GM10847 (cell line): ENCODE results near the gene DYRK3.

Source experiments
- POLR2A ChIP-seq: IDR thresholded peaks from 2 replicates; pipeline ENCODE4 v1.6.1; 2011; ENCODE audit not compliant: insufficient read length; ENCODE audit errors: extremely low read depth

The DYRK3 gene

GRCh38 chr1:206608108-206608698 is 27.1 kb upstream of the DYRK3 start:
- no peak for TF ChIP-seq POLR2A

DNA sequence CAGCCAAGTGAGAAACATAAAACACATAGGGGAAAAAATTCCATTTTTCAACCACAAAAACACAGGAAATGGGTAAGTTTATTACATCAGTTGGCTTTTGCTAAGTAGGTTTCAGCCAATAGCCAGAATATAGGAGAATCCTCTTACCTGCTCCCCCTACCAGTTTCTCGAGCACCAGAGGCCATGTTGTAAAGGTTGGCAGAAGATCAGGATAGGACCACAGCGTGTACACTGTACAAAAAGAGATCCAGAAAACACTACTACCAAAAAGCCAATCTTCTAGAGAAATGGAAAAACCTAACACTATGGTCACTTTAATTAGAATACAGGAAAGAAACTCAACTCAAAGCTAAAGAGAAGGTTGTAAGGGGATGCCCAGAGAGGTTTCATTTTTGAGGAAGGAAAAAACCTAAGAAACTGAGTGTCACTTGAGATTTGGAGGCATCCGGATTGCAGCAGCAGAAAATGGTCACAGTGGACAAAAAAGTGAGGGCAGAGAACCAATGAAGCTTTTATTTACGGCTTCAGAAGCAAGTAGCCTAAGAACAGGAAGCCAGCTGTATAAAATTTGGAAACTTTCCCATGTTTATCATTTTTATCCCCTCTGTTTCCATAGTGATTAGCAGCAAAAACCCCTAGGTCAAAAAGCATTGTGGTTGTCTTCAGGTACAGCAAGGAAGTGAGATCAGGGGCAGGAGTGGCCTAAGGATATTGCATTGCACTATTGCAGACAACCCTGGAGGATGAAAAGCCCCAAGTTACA is 25.9 kb upstream of the DYRK3 start:
- no peak for TF ChIP-seq POLR2A

- TF ChIP-seq POLR2A, result peak; percentile 92
Measured at GRCh38 chr1:206612129-206612876, 23.0 kb upstream of the DYRK3 start, which contains the start of gene EIF2D. TSS of gene EIF2D (minus strand) at chr1:206612465. CDS start at chr1:206612342, 123 bp downstream.

DNA sequence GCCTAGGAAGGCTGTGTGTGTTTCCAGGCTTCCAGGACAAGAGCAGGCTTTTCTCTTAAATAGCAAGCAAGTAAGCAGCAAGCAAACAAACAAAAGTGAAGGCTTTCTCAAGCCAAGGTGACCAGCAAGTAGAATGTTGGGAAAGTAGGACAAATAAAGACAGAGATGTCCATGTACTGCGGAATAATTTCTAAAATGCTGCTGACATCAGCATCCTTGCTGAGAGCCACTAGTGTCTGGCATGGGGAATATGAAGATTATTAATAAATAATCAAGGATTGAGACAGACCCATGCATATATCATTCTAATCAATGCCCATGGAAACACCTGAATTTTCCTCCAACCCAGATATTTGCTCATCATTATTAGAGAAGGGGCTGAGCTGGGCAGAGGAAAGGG is 6.4 kb upstream of the DYRK3 start:
- TF ChIP-seq POLR2A, result no peak

DNA sequence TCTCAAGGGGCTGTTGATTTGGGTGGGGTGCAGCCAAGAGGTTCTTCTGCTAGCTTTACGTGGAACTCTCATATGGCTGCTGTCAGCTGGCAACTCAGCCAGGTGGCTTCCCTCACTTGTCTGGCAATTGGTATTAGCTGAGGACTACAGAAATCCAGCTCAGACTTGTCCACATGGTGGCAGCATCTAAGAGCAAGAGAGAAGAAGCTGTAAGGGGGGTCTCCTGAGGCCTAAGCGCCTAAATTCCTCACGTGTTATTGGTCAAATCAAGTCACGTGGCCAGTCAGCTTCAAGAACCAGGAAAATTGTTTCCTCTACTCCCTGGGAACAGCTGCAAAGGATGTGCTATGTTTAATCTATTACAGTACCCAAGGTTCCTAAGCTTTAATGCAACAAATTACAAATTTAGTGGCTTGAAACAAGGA is 4.2 kb upstream of the DYRK3 start:
- no peak for TF ChIP-seq POLR2A

DNA sequence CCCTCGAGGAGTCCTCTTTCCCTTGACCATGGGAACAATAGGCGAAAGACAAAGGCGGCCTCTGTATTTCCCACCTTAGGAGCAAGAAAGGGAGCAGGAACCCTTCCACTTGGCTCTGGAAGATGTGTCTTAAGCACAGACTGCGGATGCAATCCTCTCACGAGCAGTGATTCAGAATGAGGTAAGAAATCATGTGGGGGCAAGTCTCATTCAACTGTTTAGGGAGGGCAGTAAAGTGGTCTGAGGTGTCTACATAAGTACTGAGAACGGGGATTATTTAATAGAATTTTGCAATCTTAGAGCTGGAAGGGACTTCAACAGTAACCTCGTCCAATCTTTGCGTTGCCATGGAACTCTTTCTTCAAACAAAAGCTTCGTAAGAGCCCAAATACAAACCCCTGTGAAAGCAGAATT is 1.6 kb upstream of the DYRK3 start:
- TF ChIP-seq POLR2A, result no peak

- TF ChIP-seq POLR2A, result no peak
Measured at GRCh38 chr1:206634365-206635079, 814 bp upstream of the DYRK3 start.

- TF ChIP-seq POLR2A, result no peak
Measured at GRCh38 chr1:206635978-206636345, 626 bp downstream of the DYRK3 start.

GRCh38 chr1:206636671-206637070 is 1.3 kb downstream of the DYRK3 start:
- no peak for TF ChIP-seq POLR2A

- no peak for TF ChIP-seq POLR2A
Measured at GRCh38 chr1:206637605-206638004, 2.3 kb downstream of the DYRK3 start.

GRCh38 chr1:206643118-206643698 is 7.9 kb downstream of the DYRK3 start:
- no peak for TF ChIP-seq POLR2A

- TF ChIP-seq POLR2A, result no peak
Measured at GRCh38 chr1:206646504-206646903, 11.2 kb downstream of the DYRK3 start.

DNA sequence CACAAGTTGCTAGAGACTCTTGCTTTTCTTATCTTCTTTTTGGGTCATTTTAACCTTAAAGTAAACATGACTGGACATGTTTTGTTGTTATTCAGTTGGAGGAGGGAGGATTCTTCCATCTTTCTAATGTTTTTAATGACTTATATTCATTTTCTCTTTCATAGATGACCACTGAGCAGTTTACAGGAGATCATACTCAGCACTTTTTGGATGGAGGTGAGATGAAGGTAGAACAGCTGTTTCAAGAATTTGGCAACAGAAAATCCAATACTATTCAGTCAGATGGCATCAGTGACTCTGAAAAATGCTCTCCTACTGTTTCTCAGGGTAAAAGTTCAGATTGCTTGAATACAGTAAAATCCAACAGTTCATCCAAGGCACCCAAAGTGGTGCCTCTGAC is 11.9 kb downstream of the DYRK3 start:
- TF ChIP-seq POLR2A, result no peak

DNA sequence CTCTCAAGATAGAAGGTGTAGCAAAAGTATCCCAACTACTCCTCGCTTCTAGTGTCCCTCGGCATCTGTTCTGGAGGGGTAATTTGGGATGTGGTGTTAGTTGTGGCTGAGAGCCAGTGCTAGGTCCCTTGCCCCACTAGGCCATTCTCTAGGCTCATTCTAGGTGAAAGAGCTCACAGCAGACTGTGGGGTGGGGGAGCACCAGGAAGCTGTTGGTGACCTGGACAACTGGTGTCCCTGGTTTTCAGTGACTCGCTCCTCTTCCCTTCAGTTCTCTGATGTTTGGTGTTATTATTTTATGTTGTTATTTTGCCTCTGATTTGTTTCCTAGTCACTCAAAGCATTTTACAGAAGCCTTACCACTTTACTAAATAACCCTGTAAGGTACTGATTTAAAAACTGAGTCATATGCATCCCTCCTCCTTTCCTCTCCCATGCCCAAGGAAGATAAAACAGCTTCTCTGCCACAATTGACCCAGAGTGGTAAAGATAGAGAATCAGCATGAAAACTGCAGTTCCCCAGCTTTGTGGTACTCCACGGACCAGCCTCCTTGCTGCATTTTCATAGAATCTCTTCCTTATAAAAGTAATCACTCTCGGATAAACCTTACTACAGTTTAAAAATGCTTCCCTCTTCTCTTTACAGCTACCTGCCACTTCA is 14.1 kb downstream of the DYRK3 start:
- no peak for TF ChIP-seq POLR2A
